B cell (primary cell): ENCODE data around the gene AHCTF1. TPM values are rescaled to one million over a fixed set of nuclear protein-coding genes. Genes with fewer than 3 reads are reported as not detected.

Source experiments
- ATAC-seq: fragments of 200-7000 bp; cut with Tn5 transposase; one replicate; pipeline ENCODE4 v1.10.0; 2021; ENCODE audit warnings: low read depth, mild to moderate bottlenecking, moderate number of reproducible peaks, moderate library complexity
- CTCF ChIA-PET: fragments of 350-600 bp; sonication (Branson Sonifier 250); formaldehyde crosslinking; loops from one replicate; lab custom pipeline; 2021; ENCODE audit warnings: antibody characterized with exemption, inconsistent platforms; lab: Charles Lee
- POLR2A ChIA-PET: fragments of 350-600 bp; sonication (Branson Sonifier 250); formaldehyde crosslinking; loops from one replicate; lab custom pipeline; 2021; ENCODE audit warnings: antibody characterized with exemption; lab: Charles Lee
- DNase-seq: peaks from one replicate; pipeline ENCODE4 v3.0.0; 2013
- H2AFZ ChIP-seq: 2 replicates; pipeline ENCODE4 v1.6.1; 2012; ENCODE audit warnings: mild to moderate bottlenecking, low read depth, low read length; ENCODE audit not compliant: insufficient read depth, poor library complexity, severe bottlenecking
- H3K27ac ChIP-seq, 2 donors: 1 replicate in 1 of 2; 2 replicates in 1 of 2; pipeline ENCODE4 v1.5.1; 2012 to 2013; ENCODE audit warnings: low read length in 2 of 2, mild to moderate bottlenecking in 2 of 2, moderate library complexity in 1 of 2
- H3K27me3 ChIP-seq, 4 experiments: fragments of 200-600 bp in 1 of 4; sonication (generic) in 1 of 4; replicated peaks in 1 of 4; 1 replicate in 2 of 4; 2 replicates in 2 of 4; pipeline versions ENCODE4 v1.6.1 to v1.7.0; 2013 to 2016; ENCODE audit warnings: low read length in 3 of 4, mild to moderate bottlenecking in 2 of 4, mixed read lengths in 1 of 4, moderate library complexity in 1 of 4; ENCODE audit not compliant: insufficient read depth in 4 of 4, control insufficient read depth in 3 of 4; ENCODE audit errors: control extremely low read depth in 1 of 4
- H3K36me3 ChIP-seq, 2 experiments: replicated peaks in 1 of 2; 1 replicate in 1 of 2; 2 replicates in 1 of 2; pipeline versions ENCODE4 v1.6.1 to v1.7.1; 2013; ENCODE audit warnings: low read length in 1 of 2; ENCODE audit not compliant: insufficient read depth in 2 of 2, control insufficient read depth in 1 of 2; ENCODE audit errors: control extremely low read depth in 1 of 2, extremely low read depth in 1 of 2
- H3K4me1 ChIP-seq, 2 donors: fragments of 200-600 bp in 1 of 2; sonication (generic) in 1 of 2; 1 replicate in 1 of 2; 2 replicates in 1 of 2; pipeline versions ENCODE4 v1.5.1 to v1.6.1; 2013 to 2017; ENCODE audit warnings: low read length in 2 of 2; ENCODE audit not compliant: control insufficient read depth in 2 of 2, insufficient read depth in 2 of 2
- H3K4me2 ChIP-seq: replicated peaks from 2 replicates; pipeline ENCODE3; 2012; ENCODE audit warnings: mild to moderate bottlenecking, low read depth, low read length; ENCODE audit not compliant: poor library complexity, severe bottlenecking
- H3K4me3 ChIP-seq, 5 experiments: fragments of 200-600 bp in 1 of 5; sonication (generic) in 1 of 5; 1 replicate in 3 of 5; 2 replicates in 2 of 5; pipeline versions ENCODE4 v1.5.1 to v1.7.0; 2011 to 2016; ENCODE audit warnings: low read length in 4 of 5, mild to moderate bottlenecking in 4 of 5, low read depth in 2 of 5, control low read depth in 1 of 5, moderate library complexity in 1 of 5; ENCODE audit not compliant: insufficient read depth in 1 of 5; ENCODE audit errors: control extremely low read depth in 1 of 5, extremely low read depth in 1 of 5
- H3K79me2 ChIP-seq: fragments of 200-600 bp; sonication (generic); one replicate; pipeline ENCODE4 v1.6.0; 2016; ENCODE audit warnings: low read length; ENCODE audit not compliant: control insufficient read depth, insufficient read depth
- H3K9ac ChIP-seq: fragments of 200-600 bp; sonication (generic); 2 replicates; pipeline ENCODE4 v1.6.1; 2017; ENCODE audit warnings: mild to moderate bottlenecking, low read length, moderate library complexity
- H3K9me3 ChIP-seq, 3 donors: one replicate each; pipeline versions ENCODE4 v1.6.1 to v1.7.1; 2013; ENCODE audit warnings: low read length in 2 of 3; ENCODE audit not compliant: control insufficient read depth in 2 of 3, insufficient read depth in 1 of 3; ENCODE audit errors: control extremely low read depth in 1 of 3
- H4K20me1 ChIP-seq: 2 replicates; pipeline ENCODE4 v1.6.0; 2012; ENCODE audit warnings: mild to moderate bottlenecking, low read length; ENCODE audit not compliant: insufficient read depth, control insufficient read depth, poor library complexity, severe bottlenecking
- H3K27ac Mint-ChIP-seq: one replicate; pipeline ENCODE4 v1.8.0; 2021; ENCODE audit warnings: mixed read lengths
- H3K27me3 Mint-ChIP-seq: one replicate; pipeline ENCODE4 v1.8.0; 2021; ENCODE audit warnings: mixed read lengths
- H3K4me1 Mint-ChIP-seq: one replicate; pipeline ENCODE4 v1.8.0; 2021; ENCODE audit warnings: mixed read lengths
- H3K4me3 Mint-ChIP-seq: one replicate; pipeline ENCODE4 v1.8.0; 2021; ENCODE audit warnings: mixed read lengths
- H3K9me3 Mint-ChIP-seq: one replicate; pipeline ENCODE4 v1.8.0; 2022; ENCODE audit warnings: mixed read lengths; ENCODE audit not compliant: insufficient read depth
- CTCF ChIP-seq: fragments of 200-600 bp; IDR thresholded peaks from one replicate; pipeline ENCODE4 v1.8.0; 2022; ENCODE audit warnings: antibody characterized with exemption, mild to moderate bottlenecking
- EZH2 ChIP-seq: IDR thresholded peaks from 2 replicates; pipeline ENCODE4 v1.6.1; 2012; ENCODE audit warnings: borderline replicate concordance, low read depth, mild to moderate bottlenecking, moderate library complexity, low read length; ENCODE audit not compliant: insufficient read depth, poor library complexity, severe bottlenecking
- WGBS: methylation state at CpG from one replicate; pipeline ENCODE4 v1.1.5; 2013; ENCODE audit warnings: missing lambda C conversion rate; ENCODE audit not compliant: insufficient coverage; 5-methylcytosine and 5-hydroxymethylcytosine counted together
- intact Hi-C: fragments of 100-400 bp; cut with micrococcal nuclease; formaldehyde crosslinking; loops from one replicate; pipeline ENCODE4 v1.10.0; 2022
- polyA plus RNA-seq: library from polyadenylated mRNA; depleted of rRNA; stranded (reverse); fragments of >200 nt; gene quantifications from 2 replicates; pipeline ENCODE4 v1.2.3, GENCODE V29; 2012
- total RNA-seq, 2 donors: library from RNA; stranded (reverse); fragments of 120-200 nt in 1 of 2; gene quantifications; 1 replicate in 1 of 2; 2 replicates in 1 of 2; pipeline versions ENCODE4 v1.2.3 to v1.2.4, GENCODE V29; 2013 to 2022

AHCTF1 gene
- total and polyA plus RNA-seq, 2 donors (not counting 1 experiment from before 2014, with no cell fraction given), result 8.6 to 34.8 TPM

GRCh38 chr1:246805135-246805716 lies 126.5 kb downstream of the AHCTF1 start:
- Mint-ChIP-seq H3K9me3 (no peaks in the 10 kb centered on the region), H3K27ac (no peak overlapping the region)
- POLR2A ChIA-PET, result no interaction called here

DNA sequence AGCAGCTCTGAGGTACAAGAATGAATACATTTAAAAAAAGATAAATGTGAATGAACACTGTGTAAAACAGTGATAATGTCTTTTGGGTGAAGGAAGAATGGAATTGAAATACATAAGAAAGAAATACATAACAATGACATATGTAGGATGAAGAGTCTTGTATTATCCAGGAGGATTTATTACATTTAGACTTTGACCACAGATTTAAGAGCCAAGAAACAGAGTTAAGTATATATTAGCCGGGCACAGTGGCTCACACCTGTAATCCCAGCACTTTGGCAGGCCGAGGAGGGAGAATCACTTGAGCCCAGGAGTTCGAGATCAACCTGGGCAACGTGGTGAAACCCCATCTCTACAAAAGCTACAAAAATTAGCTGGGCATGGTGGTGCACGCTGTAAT lies 127.9 kb downstream of the AHCTF1 start:
- no peak overlapping the region for H3K9ac ChIP-seq
- no peak overlapping the region for H3K27ac ChIP-seq
- H3K4me1 ChIP-seq, result no peaks in the 10 kb centered on the region
- 93% methylated on average over 4 of the region's 5 CpGs for WGBS
- ChIA-PET POLR2A (no interaction called here), CTCF (no interaction called here)
- Mint-ChIP-seq H3K27ac (no peak overlapping the region), H3K4me1 (no peaks in the 10 kb centered on the region), H3K4me3 (no peak overlapping the region), H3K9me3 (no peaks in the 10 kb centered on the region), H3K27me3 (peaks cover 3% of the 10 kb centered on the region)
- no peak overlapping the region for H2AFZ ChIP-seq
- no peaks in the 10 kb centered on the region for H3K36me3 ChIP-seq
- no peak overlapping the region for H3K4me3 ChIP-seq
- TF ChIP-seq CTCF (no peak), EZH2 (no peak)
- H4K20me1 ChIP-seq, result no peaks in the 10 kb centered on the region
- DNase-seq, result no peak
- ATAC-seq, result no peak
- intact Hi-C loops, result no loop called here
- H3K4me2 ChIP-seq, result no peak overlapping the region
- H3K9me3 ChIP-seq, result peaks cover 0 to 7% (median 0%) of the 10 kb centered on the region in 3 donors
- no peaks in the 10 kb centered on the region for H3K79me2 ChIP-seq
- no peaks in the 10 kb centered on the region for H3K27me3 ChIP-seq

More at GRCh38 chr1:246805135-246805716, 126.5 kb downstream of the AHCTF1 start:
- H3K4me3 ChIP-seq, result no peak overlapping the region
- no peak overlapping the region for H3K4me3 Mint-ChIP-seq
- peaks cover 3% of the 10 kb centered on the region for H3K27me3 Mint-ChIP-seq
- no peaks in the 10 kb centered on the region for H4K20me1 ChIP-seq
- TF ChIP-seq CTCF (no peak), EZH2 (no peak)
- no peaks in the 10 kb centered on the region for H3K27me3 ChIP-seq
- CTCF ChIA-PET, result no interaction called here
- no peak overlapping the region for H3K27ac ChIP-seq
- ATAC-seq (no peak), DNase-seq (no peak)
- peaks cover 0 to 7% (median 0%) of the 10 kb centered on the region in 3 donors for H3K9me3 ChIP-seq
- WGBS, result no CpG with 5 or more reads among the region's 10 CpGs
- no peak overlapping the region for H2AFZ ChIP-seq
- H3K4me1 Mint-ChIP-seq, result no peaks in the 10 kb centered on the region
- no peak overlapping the region for H3K9ac ChIP-seq
- intact Hi-C loops, result no loop called here
- no peaks in the 10 kb centered on the region for H3K36me3 ChIP-seq
- no peaks in the 10 kb centered on the region for H3K79me2 ChIP-seq
- H3K4me1 ChIP-seq, result no peaks in the 10 kb centered on the region
- no peak overlapping the region for H3K4me2 ChIP-seq
